Liver (tissue), 9 donors: ENCODE results near the gene PHLDB2. TPM values are rescaled to one million over a fixed set of nuclear protein-coding genes. Genes with fewer than 3 reads are reported as not detected.

Experiments used
- DNase-seq: peaks from one replicate; pipeline ENCODE4 v3.0.0-alpha.2; 2017; ENCODE audit warnings: low spot score
- H3K27ac ChIP-seq, 2 donors: one replicate each; pipeline ENCODE4 v1.7.0; 2013; ENCODE audit warnings: inconsistent platforms in 2 of 2, low read length in 2 of 2, control low read depth in 1 of 2, low read depth in 1 of 2, mild to moderate bottlenecking in 1 of 2
- H3K27me3 ChIP-seq, 4 donors: one replicate each; pipeline versions ENCODE4 v1.6.1 to v1.7.0; 2013; ENCODE audit warnings: low read length in 3 of 4, inconsistent platforms in 1 of 4, mild to moderate bottlenecking in 1 of 4, moderate library complexity in 1 of 4; ENCODE audit not compliant: control insufficient read depth in 4 of 4, insufficient read depth in 4 of 4
- H3K36me3 ChIP-seq, 4 donors: one replicate each; pipeline versions ENCODE4 v1.6.1 to v1.7.0; 2013; ENCODE audit warnings: low read length in 3 of 4, mild to moderate bottlenecking in 3 of 4, low read depth in 1 of 4, moderate library complexity in 1 of 4; ENCODE audit not compliant: control insufficient read depth in 4 of 4, insufficient read depth in 3 of 4
- H3K4me1 ChIP-seq, 4 donors: one replicate each; pipeline versions ENCODE4 v1.6.1 to v1.7.0; 2013; ENCODE audit warnings: low read length in 3 of 4, mild to moderate bottlenecking in 3 of 4, moderate library complexity in 1 of 4; ENCODE audit not compliant: control insufficient read depth in 4 of 4, insufficient read depth in 4 of 4
- H3K4me3 ChIP-seq, 3 donors: one replicate each; pipeline versions ENCODE4 v1.6.1 to v1.7.0; 2013; ENCODE audit warnings: low read length in 3 of 3, control low read depth in 1 of 3, low read depth in 1 of 3, mild to moderate bottlenecking in 1 of 3
- H3K9ac ChIP-seq, 2 donors: one replicate each; pipeline ENCODE4 v1.7.0; 2013; ENCODE audit warnings: low read length in 2 of 2, mild to moderate bottlenecking in 2 of 2, moderate library complexity in 2 of 2, control low read depth in 1 of 2, low read depth in 1 of 2
- H3K9me3 ChIP-seq, 4 donors: one replicate each; pipeline versions ENCODE4 v1.6.1 to v1.7.0; 2013; ENCODE audit warnings: low read length in 3 of 4; ENCODE audit not compliant: control insufficient read depth in 4 of 4
- ATF3 ChIP-seq: IDR thresholded peaks from 2 replicates; pipeline ENCODE4 v1.6.1; 2016; ENCODE audit warnings: antibody characterized with exemption
- CTCF ChIP-seq: fragments of 150-350 bp; IDR thresholded peaks from 2 replicates; pipeline ENCODE4 v1.5.1; 2017; ENCODE audit warnings: improper control_type of control experiment, low read depth, low read length; ENCODE audit not compliant: missing input control
- EGR1 ChIP-seq, 2 donors: IDR thresholded peaks; 2 replicates each; pipeline ENCODE4 v1.6.1; 2016 to 2018; ENCODE audit warnings: antibody characterized with exemption in 2 of 2, low read depth in 2 of 2
- FOXA1 ChIP-seq: IDR thresholded peaks from 2 replicates; pipeline ENCODE4 v1.6.1; 2016; ENCODE audit warnings: antibody characterized with exemption
- FOXA2 ChIP-seq: IDR thresholded peaks from 2 replicates; pipeline ENCODE4 v1.6.1; 2016; ENCODE audit warnings: antibody characterized with exemption
- GABPA ChIP-seq, 2 donors: IDR thresholded peaks in 1 of 2; conservative IDR thresholded peaks in 1 of 2; 2 replicates each; pipeline ENCODE4 v1.6.1; 2016; ENCODE audit warnings: antibody characterized with exemption in 2 of 2, mild to moderate bottlenecking in 1 of 2, moderate library complexity in 1 of 2
- HNF4A ChIP-seq, 2 donors: conservative IDR thresholded peaks; 2 replicates each; pipeline ENCODE4 v1.6.1; 2016; ENCODE audit warnings: antibody characterized with exemption in 2 of 2, mild to moderate bottlenecking in 2 of 2
- HNF4G ChIP-seq: IDR thresholded peaks from 2 replicates; pipeline ENCODE4 v1.6.1; 2016; ENCODE audit warnings: antibody characterized with exemption
- JUND ChIP-seq, 2 donors: IDR thresholded peaks; 2 replicates each; pipeline ENCODE4 v1.6.1; 2016; ENCODE audit warnings: antibody characterized with exemption in 2 of 2
- MAX ChIP-seq: IDR thresholded peaks from 2 replicates; pipeline ENCODE4 v1.6.1; 2016; ENCODE audit warnings: antibody characterized with exemption
- NR2F2 ChIP-seq: IDR thresholded peaks from 2 replicates; pipeline ENCODE4 v1.6.1; 2016; ENCODE audit warnings: antibody characterized with exemption
- RAD21 ChIP-seq, 2 donors: IDR thresholded peaks; 2 replicates each; pipeline ENCODE4 v1.6.1; 2016; ENCODE audit warnings: antibody characterized with exemption in 2 of 2, mild to moderate bottlenecking in 2 of 2
- RXRA ChIP-seq, 2 donors: IDR thresholded peaks; 2 replicates each; pipeline ENCODE4 v1.6.1; 2017 to 2018; ENCODE audit warnings: antibody characterized with exemption in 2 of 2, mild to moderate bottlenecking in 1 of 2
- SP1 ChIP-seq: IDR thresholded peaks from 2 replicates; pipeline ENCODE4 v1.6.1; 2018; ENCODE audit warnings: antibody characterized with exemption, mild to moderate bottlenecking
- TAF1 ChIP-seq: conservative IDR thresholded peaks from 2 replicates; pipeline ENCODE4 v1.6.1; 2016; ENCODE audit warnings: antibody characterized with exemption, mild to moderate bottlenecking
- YY1 ChIP-seq: IDR thresholded peaks from 2 replicates; pipeline ENCODE4 v1.6.1; 2016; ENCODE audit warnings: antibody characterized with exemption, mild to moderate bottlenecking
- ZBTB33 ChIP-seq: IDR thresholded peaks from 2 replicates; pipeline ENCODE4 v1.6.1; 2016; ENCODE audit warnings: antibody characterized with exemption
- WGBS: extraction: QIAGEN DNeasy Blood & Tissue Kit; methylation state at CpG from one replicate; pipeline ENCODE4 v1.1.7; 2013; 5-methylcytosine and 5-hydroxymethylcytosine counted together
- polyA plus RNA-seq, 2 donors: library from polyadenylated mRNA; stranded (reverse) in 1 of 2; unstranded in 1 of 2; fragments of 200-250 nt in 1 of 2; fragments of >200 nt in 1 of 2; fragmentation: Nextera tagmentation in 1 of 2; extraction: Ambion mirVana in 1 of 2; gene quantifications; one replicate each; pipeline versions ENCODE4 v1.2.1 to v1.2.3, GENCODE V29; 2013 to 2015
- total RNA-seq, 2 donors: library from RNA; depleted of rRNA; stranded (reverse); fragments of >200 nt; gene quantifications; one replicate each; pipeline ENCODE4 v1.2.3, GENCODE V29; 2014
- TF ChIP-seq, protein P1 (sequence below): IDR thresholded peaks from 2 replicates; pipeline ENCODE4 v1.6.1; 2016; ENCODE audit warnings: antibody characterized with exemption, mild to moderate bottlenecking
- donor health status: healthy.
- donor health status: healthy.
- donor health status: healthy.
- donor health status: healthy.
- donor health status: healthy.

PHLDB2 gene
- total and polyA plus RNA-seq, 4 donors, result 9.7 to 42.9 (median 22.2) TPM

- Histone ChIP-seq H3K27me3 (no peaks in the 10 kb centered on the region), H3K9me3 (no peaks in the 10 kb centered on the region), H3K4me1 (peaks cover 2 to 61% (median 47%) of the 10 kb centered on the region in 4 donors), H3K36me3 (peaks cover 0 to 4% (median 0%) of the 10 kb centered on the region in 4 donors), H3K27ac (peak overlapping the region; percentile 91 to 92), H3K4me3 (peak overlapping the region in 1 of 3 donors; percentile 91), H3K9ac (peak overlapping the region; percentile 83 to 85)
- WGBS, result 44% methylated on average over 7 of the region's 7 CpGs
- TF ChIP-seq RAD21 (IDR thresholded peaks at IDR 0.05) (no peak), FOXA2 (no peak), HNF4G (no peak), HNF4A (conservative IDR thresholded peaks at IDR 0.05) (no peak)
- DNase-seq, result no peak
These were observed 2.3 kb downstream of the PHLDB2 start for GRCh38 chr3:111861391-111861790.

GRCh38 chr3:111862415-111862814, 3.4 kb downstream of the PHLDB2 start:
- Histone ChIP-seq H3K4me1 (peaks cover 2 to 61% (median 47%) of the 10 kb centered on the region in 4 donors), H3K27me3 (no peaks in the 10 kb centered on the region), H3K9me3 (no peaks in the 10 kb centered on the region), H3K4me3 (no peak overlapping the region), H3K36me3 (peaks cover 0 to under 1% (median 0%) of the 10 kb centered on the region in 4 donors), H3K27ac (no peak overlapping the region), H3K9ac (no peak overlapping the region)
- WGBS, result 81% methylated on average over 5 of the region's 5 CpGs
- TF ChIP-seq MAX (no peak), RXRA (IDR thresholded peaks at IDR 0.05) (no peak), FOXA2 (no peak), GABPA (IDR thresholded peaks at IDR 0.05 in 1 of 2, conservative IDR thresholded peaks at IDR 0.05 in 1 of 2) (no peak), CTCF (no peak), JUND (IDR thresholded peaks at IDR 0.05) (no peak), ATF3 (no peak), TAF1 (no peak), SP1 (no peak), EGR1 (IDR thresholded peaks at IDR 0.05; ENCODE audit: low read depth in 2 of 2) (no peak), ZBTB33 (no peak), NR2F2 (no peak), FOXA1 (no peak), RAD21 (IDR thresholded peaks at IDR 0.05) (no peak), YY1 (no peak), HNF4G (no peak)
- TF ChIP-seq, protein P1, sequence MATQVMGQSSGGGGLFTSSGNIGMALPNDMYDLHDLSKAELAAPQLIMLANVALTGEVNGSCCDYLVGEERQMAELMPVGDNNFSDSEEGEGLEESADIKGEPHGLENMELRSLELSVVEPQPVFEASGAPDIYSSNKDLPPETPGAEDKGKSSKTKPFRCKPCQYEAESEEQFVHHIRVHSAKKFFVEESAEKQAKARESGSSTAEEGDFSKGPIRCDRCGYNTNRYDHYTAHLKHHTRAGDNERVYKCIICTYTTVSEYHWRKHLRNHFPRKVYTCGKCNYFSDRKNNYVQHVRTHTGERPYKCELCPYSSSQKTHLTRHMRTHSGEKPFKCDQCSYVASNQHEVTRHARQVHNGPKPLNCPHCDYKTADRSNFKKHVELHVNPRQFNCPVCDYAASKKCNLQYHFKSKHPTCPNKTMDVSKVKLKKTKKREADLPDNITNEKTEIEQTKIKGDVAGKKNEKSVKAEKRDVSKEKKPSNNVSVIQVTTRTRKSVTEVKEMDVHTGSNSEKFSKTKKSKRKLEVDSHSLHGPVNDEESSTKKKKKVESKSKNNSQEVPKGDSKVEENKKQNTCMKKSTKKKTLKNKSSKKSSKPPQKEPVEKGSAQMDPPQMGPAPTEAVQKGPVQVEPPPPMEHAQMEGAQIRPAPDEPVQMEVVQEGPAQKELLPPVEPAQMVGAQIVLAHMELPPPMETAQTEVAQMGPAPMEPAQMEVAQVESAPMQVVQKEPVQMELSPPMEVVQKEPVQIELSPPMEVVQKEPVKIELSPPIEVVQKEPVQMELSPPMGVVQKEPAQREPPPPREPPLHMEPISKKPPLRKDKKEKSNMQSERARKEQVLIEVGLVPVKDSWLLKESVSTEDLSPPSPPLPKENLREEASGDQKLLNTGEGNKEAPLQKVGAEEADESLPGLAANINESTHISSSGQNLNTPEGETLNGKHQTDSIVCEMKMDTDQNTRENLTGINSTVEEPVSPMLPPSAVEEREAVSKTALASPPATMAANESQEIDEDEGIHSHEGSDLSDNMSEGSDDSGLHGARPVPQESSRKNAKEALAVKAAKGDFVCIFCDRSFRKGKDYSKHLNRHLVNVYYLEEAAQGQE, result no peak
- DNase-seq, result no peak
